ENCODE results near the gene RBM44. TPM values are rescaled to one million over a fixed set of nuclear protein-coding genes. Genes with fewer than 3 reads are reported as not detected.

The RBM44 gene
- total RNA-seq, 2 donors from 2014 or later: 0.45 to 3.2 TPM

GRCh38 chr2:237872178-237872887, 73.8 kb downstream of the RBM44 start:
- no peak for DNase-seq (ENCODE audit: low spot score)
- H3K4me3 Mint-ChIP-seq: no peak overlapping the region
- peaks cover 25 to 29% of the 10 kb centered on the region in 2 donors for H3K4me1 Mint-ChIP-seq (ENCODE audit: low read depth in 2 of 2)
- no peaks in the 10 kb centered on the region for H3K36me3 Mint-ChIP-seq
- no peaks in the 10 kb centered on the region for H3K9me3 Mint-ChIP-seq
- ATAC-seq: no peak
- H3K27me3 Mint-ChIP-seq: peaks cover 0 to 12% of the 10 kb centered on the region in 2 donors
- no peak overlapping the region for H3K27ac Mint-ChIP-seq

DNA sequence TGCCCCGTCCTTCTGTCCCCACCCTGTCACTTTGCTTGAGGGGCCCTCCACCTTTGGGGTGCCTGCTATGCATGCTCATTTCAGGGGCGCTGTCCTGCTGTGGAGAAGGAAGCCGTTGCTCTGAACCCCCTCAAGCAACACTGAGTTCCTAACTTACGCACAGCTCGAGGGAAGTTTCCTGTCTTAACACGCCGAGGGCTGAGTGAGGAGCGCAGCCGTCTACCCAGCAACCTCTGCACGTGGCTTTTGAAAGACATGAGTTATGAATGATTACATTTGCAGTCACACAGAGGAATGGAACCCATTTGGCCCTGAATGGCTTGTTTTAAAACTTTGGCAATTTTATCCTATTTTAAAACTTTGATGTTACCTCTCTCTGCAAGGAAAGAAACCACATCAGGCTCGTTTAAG, 74.8 kb downstream of the RBM44 start:
- H3K36me3 Mint-ChIP-seq: no peaks in the 10 kb centered on the region
- H3K9me3 Mint-ChIP-seq: no peaks in the 10 kb centered on the region
- H3K4me3 Mint-ChIP-seq: no peak overlapping the region
- H3K27me3 Mint-ChIP-seq: peaks cover 0 to 12% of the 10 kb centered on the region in 2 donors
- no peak overlapping the region for H3K27ac Mint-ChIP-seq
- ATAC-seq (no peak), DNase-seq (ENCODE audit: low spot score) (no peak)
- H3K4me1 Mint-ChIP-seq (ENCODE audit: low read depth in 2 of 2): peaks cover 25 to 29% of the 10 kb centered on the region in 2 donors

DNA sequence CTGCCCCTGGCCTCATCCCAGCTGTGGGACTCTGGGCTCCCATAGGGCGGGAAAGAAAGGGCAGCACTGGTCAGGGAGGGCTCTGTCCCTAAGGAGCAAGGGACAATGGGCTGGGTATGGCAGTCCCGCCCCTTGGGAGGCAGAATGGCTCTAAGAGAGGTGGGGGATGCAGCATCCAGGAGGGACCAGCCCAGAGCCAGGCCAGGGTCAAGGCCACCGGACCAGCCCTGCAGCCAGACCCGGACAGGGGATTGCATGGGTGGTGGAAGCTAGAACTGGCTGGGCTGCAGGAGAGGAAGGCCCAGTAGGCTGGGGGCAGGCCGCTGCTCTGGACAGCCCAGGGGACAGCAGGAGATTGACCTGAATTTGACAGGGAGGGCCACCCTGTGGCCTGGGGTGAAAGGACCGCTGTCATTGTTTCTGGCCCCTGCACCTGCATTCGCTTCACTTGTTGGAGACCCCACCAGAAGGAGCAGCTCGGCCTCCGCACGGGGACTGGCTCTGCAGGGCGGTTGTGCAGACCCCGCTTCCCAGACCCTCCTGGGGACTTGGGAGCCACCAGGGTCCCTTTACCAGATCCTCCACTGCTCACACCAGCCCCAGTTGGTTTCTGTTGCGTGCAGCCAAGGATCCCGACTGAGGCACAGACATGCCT, 75.4 kb downstream of the RBM44 start:
- Mint-ChIP-seq H3K27me3 (peaks cover 0 to 6% of the 10 kb centered on the region in 2 donors), H3K36me3 (no peaks in the 10 kb centered on the region), H3K4me3 (no peak overlapping the region), H3K4me1 (ENCODE audit: low read depth in 2 of 2) (peaks cover 19 to 23% of the 10 kb centered on the region in 2 donors), H3K9me3 (no peaks in the 10 kb centered on the region), H3K27ac (no peak overlapping the region)
- ATAC-seq (peak in 1 of 2 donors; percentile 3), DNase-seq (ENCODE audit: low spot score) (no peak)

GRCh38 chr2:237874585-237875161, 76.1 kb downstream of the RBM44 start:
- no peaks in the 10 kb centered on the region for H3K36me3 Mint-ChIP-seq
- H3K4me3 Mint-ChIP-seq: no peak overlapping the region
- ATAC-seq (no peak), DNase-seq (ENCODE audit: low spot score) (no peak)
- no peak overlapping the region for H3K27ac Mint-ChIP-seq
- H3K4me1 Mint-ChIP-seq (ENCODE audit: low read depth in 2 of 2): peaks cover 14 to 17% of the 10 kb centered on the region in 2 donors
- H3K27me3 Mint-ChIP-seq: no peaks in the 10 kb centered on the region
- H3K9me3 Mint-ChIP-seq: no peaks in the 10 kb centered on the region

GRCh38 chr2:237875256-237876060, 76.9 kb downstream of the RBM44 start:
- peak overlapping the region in 1 of 2 donors; percentile 68 for H3K27ac Mint-ChIP-seq
- no peak for DNase-seq (ENCODE audit: low spot score)

DNA sequence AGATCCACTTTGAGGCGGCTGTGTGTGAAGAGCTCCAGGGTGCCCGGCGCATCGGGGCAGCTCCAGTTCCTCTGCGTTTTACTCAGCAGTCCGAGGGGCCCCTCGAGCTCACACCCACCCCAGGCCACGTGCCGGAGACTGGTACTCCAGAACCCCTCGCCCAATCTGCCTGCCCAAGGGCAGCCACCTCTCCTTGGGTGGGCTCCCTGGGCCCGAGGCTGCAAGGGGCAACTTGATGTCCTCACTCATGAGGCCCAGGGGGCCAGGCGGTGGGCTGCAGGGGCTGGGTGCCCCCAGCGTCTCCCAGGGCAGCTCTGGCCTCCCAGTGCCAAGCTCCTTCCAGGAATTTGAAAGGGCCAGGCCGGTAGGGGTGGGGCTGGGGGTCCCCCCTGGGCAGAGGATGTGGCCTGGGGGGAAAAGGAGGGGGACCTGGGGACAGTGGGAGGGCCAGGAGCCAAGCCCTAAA, 77.5 kb downstream of the RBM44 start:
- Mint-ChIP-seq H3K27me3 (no peaks in the 10 kb centered on the region), H3K27ac (peak overlapping the region in 1 of 2 donors; percentile 68), H3K4me3 (no peak overlapping the region), H3K4me1 (ENCODE audit: low read depth in 2 of 2) (peaks cover 7 to 8% of the 10 kb centered on the region in 2 donors), H3K36me3 (no peaks in the 10 kb centered on the region), H3K9me3 (no peaks in the 10 kb centered on the region)
- no peak for DNase-seq (ENCODE audit: low spot score)
- no peak for ATAC-seq

More at GRCh38 chr2:237875256-237876060, 76.9 kb downstream of the RBM44 start:
- Mint-ChIP-seq H3K9me3 (no peaks in the 10 kb centered on the region), H3K4me3 (no peak overlapping the region), H3K27me3 (no peaks in the 10 kb centered on the region), H3K36me3 (no peaks in the 10 kb centered on the region), H3K4me1 (ENCODE audit: low read depth in 2 of 2) (peaks cover 11 to 13% of the 10 kb centered on the region in 2 donors)
- ATAC-seq: no peak

DNA sequence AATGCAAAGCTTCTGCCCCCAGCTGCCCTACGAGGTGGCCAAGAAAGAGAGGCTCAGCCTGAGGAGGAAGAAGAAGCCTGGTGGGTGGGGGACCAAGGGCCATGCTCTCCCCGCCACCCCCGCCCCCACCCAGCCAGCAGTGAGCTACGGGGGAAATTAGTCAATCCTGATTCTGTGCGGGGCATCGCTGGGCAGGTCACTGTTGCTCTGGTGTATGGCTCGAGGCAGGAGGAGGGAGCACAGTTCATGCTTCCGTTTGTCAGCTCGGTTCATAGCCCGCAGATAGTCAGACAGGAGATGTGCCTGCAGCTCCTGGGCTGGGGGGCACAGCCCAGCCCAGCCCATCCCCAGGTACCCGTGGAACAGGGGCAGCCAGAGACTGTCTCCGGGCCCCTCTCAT, 78.0 kb downstream of the RBM44 start:
- Mint-ChIP-seq H3K4me3 (no peak overlapping the region), H3K27ac (no peak overlapping the region)
- no peak for DNase-seq (ENCODE audit: low spot score)

GRCh38 chr2:237876951-237877491, 78.4 kb downstream of the RBM44 start:
- no peaks in the 10 kb centered on the region for H3K36me3 Mint-ChIP-seq
- ATAC-seq: no peak

More for the DNA sequence above, 78.0 kb downstream of the RBM44 start:
- H3K36me3 Mint-ChIP-seq: no peaks in the 10 kb centered on the region
- no peak for ATAC-seq
- H3K27me3 Mint-ChIP-seq: no peaks in the 10 kb centered on the region
- peaks cover 3 to 5% of the 10 kb centered on the region in 2 donors for H3K4me1 Mint-ChIP-seq (ENCODE audit: low read depth in 2 of 2)
- no peaks in the 10 kb centered on the region for H3K9me3 Mint-ChIP-seq

DNA sequence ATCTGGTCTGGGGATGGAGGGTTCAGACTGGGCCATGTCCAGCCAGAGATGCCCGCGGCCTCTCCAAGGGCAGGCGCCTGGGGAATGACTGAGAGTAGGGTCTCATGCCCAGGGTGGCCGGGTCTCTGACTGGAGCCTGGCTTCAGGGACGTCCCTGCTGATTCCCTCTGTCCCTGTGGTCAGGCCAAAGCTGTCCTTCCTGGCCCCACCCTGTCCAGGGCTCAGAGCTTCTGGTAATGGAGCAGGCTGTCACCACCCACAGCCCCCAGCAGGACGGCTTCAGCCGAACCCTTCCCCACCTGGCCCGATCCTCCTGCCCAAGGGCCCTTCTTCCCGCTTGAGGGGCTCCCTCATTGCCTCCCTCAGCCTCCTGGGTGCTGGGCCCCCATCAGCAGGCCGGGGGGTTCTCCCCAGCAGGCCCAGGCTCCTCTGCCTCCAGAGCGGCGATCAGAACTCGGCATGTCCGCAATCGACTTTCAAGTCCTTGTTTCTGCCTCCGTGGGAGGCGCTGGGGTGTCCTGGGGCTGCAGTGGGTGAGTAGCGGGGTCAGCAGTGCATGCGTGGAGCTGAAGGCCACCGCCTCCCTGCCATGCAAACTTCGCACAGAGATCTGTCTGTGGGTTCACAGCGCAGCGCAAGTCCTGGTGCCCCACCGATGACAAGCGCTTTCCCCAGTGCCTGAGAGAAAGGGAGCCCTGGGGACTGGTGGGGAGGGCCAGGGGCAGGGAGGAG, 79.2 kb downstream of the RBM44 start:
- DNase-seq (ENCODE audit: low spot score): no peak
- Mint-ChIP-seq H3K4me3 (no peak overlapping the region), H3K9me3 (no peaks in the 10 kb centered on the region)

More at GRCh38 chr2:237876951-237877491, 78.4 kb downstream of the RBM44 start:
- Mint-ChIP-seq H3K27me3 (no peaks in the 10 kb centered on the region), H3K4me3 (no peak overlapping the region), H3K9me3 (no peaks in the 10 kb centered on the region), H3K27ac (no peak overlapping the region), H3K4me1 (ENCODE audit: low read depth in 2 of 2) (peaks cover 0 to 5% of the 10 kb centered on the region in 2 donors)
- no peak for DNase-seq (ENCODE audit: low spot score)

GRCh38 chr2:237878321-237879057, 79.9 kb downstream of the RBM44 start:
- Mint-ChIP-seq H3K36me3 (no peaks in the 10 kb centered on the region), H3K4me3 (no peak overlapping the region), H3K4me1 (ENCODE audit: low read depth in 2 of 2) (peaks cover 0 to 4% of the 10 kb centered on the region in 2 donors), H3K27ac (no peak overlapping the region), H3K9me3 (no peaks in the 10 kb centered on the region), H3K27me3 (no peaks in the 10 kb centered on the region)
- no peak for ATAC-seq
- no peak for DNase-seq (ENCODE audit: low spot score)

More for the DNA sequence above, 79.2 kb downstream of the RBM44 start:
- ATAC-seq: no peak
- no peaks in the 10 kb centered on the region for H3K36me3 Mint-ChIP-seq
- no peak overlapping the region for H3K27ac Mint-ChIP-seq
- peaks cover 0 to 6% of the 10 kb centered on the region in 2 donors for H3K4me1 Mint-ChIP-seq (ENCODE audit: low read depth in 2 of 2)
- no peaks in the 10 kb centered on the region for H3K27me3 Mint-ChIP-seq

DNA sequence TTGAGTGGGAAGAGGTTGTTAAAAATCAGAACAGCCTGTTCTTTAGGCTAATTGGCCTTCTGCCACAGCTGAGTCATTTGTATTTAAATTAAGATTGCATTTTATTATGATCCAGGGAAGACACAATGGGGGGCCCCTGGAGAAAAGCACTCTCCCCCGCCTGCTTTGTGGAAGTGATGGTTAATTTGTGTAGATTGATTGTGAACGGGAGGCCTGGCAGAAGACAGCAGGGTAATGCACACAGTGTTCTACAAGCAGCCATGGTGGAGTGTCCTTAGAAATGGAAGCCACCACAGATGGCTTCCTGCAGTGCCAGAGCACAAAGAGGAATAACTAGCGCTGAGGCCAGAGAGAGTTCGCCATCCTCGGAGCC, 80.5 kb downstream of the RBM44 start:
- no peak overlapping the region for H3K27ac Mint-ChIP-seq
- no peaks in the 10 kb centered on the region for H3K36me3 Mint-ChIP-seq
- ATAC-seq (no peak), DNase-seq (ENCODE audit: low spot score) (no peak)
- H3K9me3 Mint-ChIP-seq: no peaks in the 10 kb centered on the region
- no peak overlapping the region for H3K4me3 Mint-ChIP-seq
- peaks cover 0 to 4% of the 10 kb centered on the region in 2 donors for H3K4me1 Mint-ChIP-seq (ENCODE audit: low read depth in 2 of 2)
- H3K27me3 Mint-ChIP-seq: no peaks in the 10 kb centered on the region

DNA sequence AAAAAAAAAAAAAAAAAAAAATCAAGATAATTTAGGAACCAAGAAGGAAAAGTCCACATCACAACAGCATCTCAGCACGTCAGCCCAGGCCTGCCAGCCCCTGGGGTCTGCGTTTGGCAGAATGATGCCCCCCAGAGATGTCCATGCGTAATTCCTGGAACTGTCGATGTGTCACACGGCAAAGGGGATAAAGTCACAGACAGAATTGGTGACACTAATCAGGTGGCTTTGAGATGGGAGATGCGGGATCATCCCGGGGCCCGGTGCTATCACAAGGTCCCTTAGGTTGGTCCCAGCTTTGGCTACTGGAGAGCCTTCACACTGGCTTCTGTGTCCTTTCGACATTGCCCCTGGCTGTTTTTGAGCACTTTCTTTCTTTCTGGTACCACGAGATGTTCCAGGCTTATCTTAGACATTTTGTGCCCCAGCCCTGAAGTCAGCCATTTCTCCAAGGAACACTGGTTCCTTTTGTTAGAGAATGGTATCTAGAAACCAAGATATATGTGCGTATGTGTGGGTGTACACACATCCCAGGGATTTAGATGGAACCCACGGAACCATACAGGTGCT, 81.5 kb downstream of the RBM44 start:
- Mint-ChIP-seq H3K27ac (no peak overlapping the region), H3K4me3 (no peak overlapping the region)
- no peak for DNase-seq (ENCODE audit: low spot score)

More for the DNA sequence above, 81.5 kb downstream of the RBM44 start:
- H3K27me3 Mint-ChIP-seq: no peaks in the 10 kb centered on the region
- H3K36me3 Mint-ChIP-seq: no peaks in the 10 kb centered on the region
- no peaks in the 10 kb centered on the region for H3K9me3 Mint-ChIP-seq
- H3K4me1 Mint-ChIP-seq (ENCODE audit: low read depth in 2 of 2): peaks cover 0 to 4% of the 10 kb centered on the region in 2 donors
- ATAC-seq: no peak
